B cell (primary cell): ENCODE measurements around the gene PTGES3. TPM values are rescaled to one million over a fixed set of nuclear protein-coding genes. Genes with fewer than 3 reads are reported as not detected.

ENCODE experiments used
- ATAC-seq: fragments of 200-7000 bp; cut with Tn5 transposase; one replicate; pipeline ENCODE4 v1.10.0; 2021; ENCODE audit warnings: low read depth, mild to moderate bottlenecking, moderate number of reproducible peaks, moderate library complexity
- CTCF ChIA-PET: fragments of 350-600 bp; sonication (Branson Sonifier 250); formaldehyde crosslinking; loops from one replicate; lab custom pipeline; 2021; ENCODE audit warnings: antibody characterized with exemption, inconsistent platforms; lab: Charles Lee
- POLR2A ChIA-PET: fragments of 350-600 bp; sonication (Branson Sonifier 250); formaldehyde crosslinking; loops from one replicate; lab custom pipeline; 2021; ENCODE audit warnings: antibody characterized with exemption; lab: Charles Lee
- DNase-seq: peaks from one replicate; pipeline ENCODE4 v3.0.0; 2013
- H2AFZ ChIP-seq: 2 replicates; pipeline ENCODE4 v1.6.1; 2012; ENCODE audit warnings: mild to moderate bottlenecking, low read depth, low read length; ENCODE audit not compliant: insufficient read depth, poor library complexity, severe bottlenecking
- H3K27ac ChIP-seq, 2 donors: 1 replicate in 1 of 2; 2 replicates in 1 of 2; pipeline ENCODE4 v1.5.1; 2012 to 2013; ENCODE audit warnings: low read length in 2 of 2, mild to moderate bottlenecking in 2 of 2, moderate library complexity in 1 of 2
- H3K27me3 ChIP-seq, 4 experiments: fragments of 200-600 bp in 1 of 4; sonication (generic) in 1 of 4; replicated peaks in 1 of 4; 1 replicate in 2 of 4; 2 replicates in 2 of 4; pipeline versions ENCODE4 v1.6.1 to v1.7.0; 2013 to 2016; ENCODE audit warnings: low read length in 3 of 4, mild to moderate bottlenecking in 2 of 4, mixed read lengths in 1 of 4, moderate library complexity in 1 of 4; ENCODE audit not compliant: insufficient read depth in 4 of 4, control insufficient read depth in 3 of 4; ENCODE audit errors: control extremely low read depth in 1 of 4
- H3K36me3 ChIP-seq, 2 experiments: replicated peaks in 1 of 2; 1 replicate in 1 of 2; 2 replicates in 1 of 2; pipeline versions ENCODE4 v1.6.1 to v1.7.1; 2013; ENCODE audit warnings: low read length in 1 of 2; ENCODE audit not compliant: insufficient read depth in 2 of 2, control insufficient read depth in 1 of 2; ENCODE audit errors: control extremely low read depth in 1 of 2, extremely low read depth in 1 of 2
- H3K4me1 ChIP-seq, 2 donors: fragments of 200-600 bp in 1 of 2; sonication (generic) in 1 of 2; 1 replicate in 1 of 2; 2 replicates in 1 of 2; pipeline versions ENCODE4 v1.5.1 to v1.6.1; 2013 to 2017; ENCODE audit warnings: low read length in 2 of 2; ENCODE audit not compliant: control insufficient read depth in 2 of 2, insufficient read depth in 2 of 2
- H3K4me2 ChIP-seq: replicated peaks from 2 replicates; pipeline ENCODE3; 2012; ENCODE audit warnings: mild to moderate bottlenecking, low read depth, low read length; ENCODE audit not compliant: poor library complexity, severe bottlenecking
- H3K4me3 ChIP-seq, 5 experiments: fragments of 200-600 bp in 1 of 5; sonication (generic) in 1 of 5; 1 replicate in 3 of 5; 2 replicates in 2 of 5; pipeline versions ENCODE4 v1.5.1 to v1.7.0; 2011 to 2016; ENCODE audit warnings: low read length in 4 of 5, mild to moderate bottlenecking in 4 of 5, low read depth in 2 of 5, control low read depth in 1 of 5, moderate library complexity in 1 of 5; ENCODE audit not compliant: insufficient read depth in 1 of 5; ENCODE audit errors: control extremely low read depth in 1 of 5, extremely low read depth in 1 of 5
- H3K79me2 ChIP-seq: fragments of 200-600 bp; sonication (generic); one replicate; pipeline ENCODE4 v1.6.0; 2016; ENCODE audit warnings: low read length; ENCODE audit not compliant: control insufficient read depth, insufficient read depth
- H3K9ac ChIP-seq: fragments of 200-600 bp; sonication (generic); 2 replicates; pipeline ENCODE4 v1.6.1; 2017; ENCODE audit warnings: mild to moderate bottlenecking, low read length, moderate library complexity
- H3K9me3 ChIP-seq, 3 donors: one replicate each; pipeline versions ENCODE4 v1.6.1 to v1.7.1; 2013; ENCODE audit warnings: low read length in 2 of 3; ENCODE audit not compliant: control insufficient read depth in 2 of 3, insufficient read depth in 1 of 3; ENCODE audit errors: control extremely low read depth in 1 of 3
- H4K20me1 ChIP-seq: 2 replicates; pipeline ENCODE4 v1.6.0; 2012; ENCODE audit warnings: mild to moderate bottlenecking, low read length; ENCODE audit not compliant: insufficient read depth, control insufficient read depth, poor library complexity, severe bottlenecking
- H3K27ac Mint-ChIP-seq: one replicate; pipeline ENCODE4 v1.8.0; 2021; ENCODE audit warnings: mixed read lengths
- H3K27me3 Mint-ChIP-seq: one replicate; pipeline ENCODE4 v1.8.0; 2021; ENCODE audit warnings: mixed read lengths
- H3K4me1 Mint-ChIP-seq: one replicate; pipeline ENCODE4 v1.8.0; 2021; ENCODE audit warnings: mixed read lengths
- H3K4me3 Mint-ChIP-seq: one replicate; pipeline ENCODE4 v1.8.0; 2021; ENCODE audit warnings: mixed read lengths
- H3K9me3 Mint-ChIP-seq: one replicate; pipeline ENCODE4 v1.8.0; 2022; ENCODE audit warnings: mixed read lengths; ENCODE audit not compliant: insufficient read depth
- CTCF ChIP-seq: fragments of 200-600 bp; IDR thresholded peaks from one replicate; pipeline ENCODE4 v1.8.0; 2022; ENCODE audit warnings: antibody characterized with exemption, mild to moderate bottlenecking
- EZH2 ChIP-seq: IDR thresholded peaks from 2 replicates; pipeline ENCODE4 v1.6.1; 2012; ENCODE audit warnings: borderline replicate concordance, low read depth, mild to moderate bottlenecking, moderate library complexity, low read length; ENCODE audit not compliant: insufficient read depth, poor library complexity, severe bottlenecking
- WGBS: methylation state at CpG from one replicate; pipeline ENCODE4 v1.1.5; 2013; ENCODE audit warnings: missing lambda C conversion rate; ENCODE audit not compliant: insufficient coverage; 5-methylcytosine and 5-hydroxymethylcytosine counted together
- intact Hi-C: fragments of 100-400 bp; cut with micrococcal nuclease; formaldehyde crosslinking; loops from one replicate; pipeline ENCODE4 v1.10.0; 2022
- polyA plus RNA-seq: library from polyadenylated mRNA; depleted of rRNA; stranded (reverse); fragments of >200 nt; gene quantifications from 2 replicates; pipeline ENCODE4 v1.2.3, GENCODE V29; 2012
- total RNA-seq, 2 donors: library from RNA; stranded (reverse); fragments of 120-200 nt in 1 of 2; gene quantifications; 1 replicate in 1 of 2; 2 replicates in 1 of 2; pipeline versions ENCODE4 v1.2.3 to v1.2.4, GENCODE V29; 2013 to 2022

The PTGES3 gene
- total and polyA plus RNA-seq, 2 donors (not counting 1 experiment from before 2014, with no cell fraction given) = 35.3 to 121 TPM

GRCh38 chr12:56631790-56632700, 56.0 kb downstream of the PTGES3 start:
- ChIA-PET CTCF (interaction anchor here (0.8 kb wide), 1 partner anchor 118 kb away, joined by 3 read pairs; no protein-coding TSS in a partner anchor), POLR2A (interaction anchor here (0.6 to 5.1 kb wide), 4 partner anchors 14 to 493 kb away, joined by 3 to 18 read pairs (median 3); partner anchors contain the start of genes ATP5F1B and PTGES3)
- Mint-ChIP-seq H3K4me3 (peak overlapping the region; percentile 89), H3K27me3 (no peaks in the 10 kb centered on the region), H3K27ac (peak overlapping the region; percentile 92), H3K4me1 (peaks cover 81% of the 10 kb centered on the region), H3K9me3 (no peaks in the 10 kb centered on the region)
- TF ChIP-seq EZH2 (no peak), CTCF (no peak)
- intact Hi-C loops = loop anchor here (5.0 to 10.0 kb wide), 5 partner anchors 110 to 893 kb away; partner anchors contain the start of genes APOF, DDIT3, MBD6 and NAB2
- ATAC-seq (peak; percentile 24), DNase-seq (peak; percentile 70)
- Histone ChIP-seq H3K27ac (peak overlapping the region; percentile 75 to 83), H4K20me1 (peaks cover 10% of the 10 kb centered on the region), H2AFZ (peak overlapping the region; percentile 51), H3K9ac (peak overlapping the region; percentile 31), H3K27me3 (no peaks in the 10 kb centered on the region), H3K4me2 (peak overlapping the region; percentile 72), H3K9me3 (no peaks in the 10 kb centered on the region), H3K79me2 (peaks cover 64% of the 10 kb centered on the region), H3K4me3 (peak overlapping the region; percentile 10 to 40 (median 30)), H3K4me1 (peaks cover 65 to 83% of the 10 kb centered on the region in 2 donors), H3K36me3 (no peaks in the 10 kb centered on the region)
- WGBS = 0% methylated on average over 2 of the region's 13 CpGs
